ENCODE measurements around the gene SCN9A. TPM values are rescaled to one million over a fixed set of nuclear protein-coding genes. Genes with fewer than 3 reads are reported as not detected.
"Not testable (repeated sequence)": the region's sequence is repeated elsewhere in the genome, so short reads cannot be mapped to it uniquely, and the experiment has no call there.

Gene SCN9A
- polyA plus RNA-seq, 1 donor from 2014 or later, result not detected

GRCh38 chr2:166224197-166224596 is 151.5 kb downstream of the SCN9A start:
- Mint-ChIP-seq H3K4me1 (no peaks in the 10 kb centered on the region), H3K27ac (no peak overlapping the region), H3K9me3 (peaks cover 0 to 4% (median 1%) of the 10 kb centered on the region in 3 donors), H3K36me3 (no peaks in the 10 kb centered on the region), H3K27me3 (no peaks in the 10 kb centered on the region), H3K4me3 (no peak overlapping the region)

DNA sequence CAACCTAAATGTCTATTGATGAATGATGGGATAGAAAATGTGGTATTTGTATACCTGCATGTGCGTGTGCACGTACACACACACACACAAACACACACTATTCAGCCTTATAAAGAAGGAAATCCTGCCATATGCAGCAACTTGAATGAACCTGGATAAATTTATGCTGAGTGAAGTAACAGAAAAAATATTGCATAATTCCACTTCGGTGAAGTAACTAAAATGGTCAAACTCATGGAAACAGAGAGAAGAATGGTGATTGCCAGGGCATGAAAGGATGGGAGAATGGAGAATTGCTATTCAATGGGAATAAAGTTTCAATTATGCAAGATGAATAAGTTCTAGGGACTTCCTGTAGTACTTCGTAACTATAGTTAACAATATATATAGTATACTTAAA is 152.4 kb downstream of the SCN9A start:
- no peak overlapping the region for H3K27ac Mint-ChIP-seq
- H3K4me1 Mint-ChIP-seq, result no peaks in the 10 kb centered on the region
- no peaks in the 10 kb centered on the region for H3K27me3 Mint-ChIP-seq
- H3K36me3 Mint-ChIP-seq, result no peaks in the 10 kb centered on the region
- peaks cover 0 to 4% (median 1%) of the 10 kb centered on the region in 3 donors for H3K9me3 Mint-ChIP-seq
- H3K4me3 Mint-ChIP-seq, result no peak overlapping the region

DNA sequence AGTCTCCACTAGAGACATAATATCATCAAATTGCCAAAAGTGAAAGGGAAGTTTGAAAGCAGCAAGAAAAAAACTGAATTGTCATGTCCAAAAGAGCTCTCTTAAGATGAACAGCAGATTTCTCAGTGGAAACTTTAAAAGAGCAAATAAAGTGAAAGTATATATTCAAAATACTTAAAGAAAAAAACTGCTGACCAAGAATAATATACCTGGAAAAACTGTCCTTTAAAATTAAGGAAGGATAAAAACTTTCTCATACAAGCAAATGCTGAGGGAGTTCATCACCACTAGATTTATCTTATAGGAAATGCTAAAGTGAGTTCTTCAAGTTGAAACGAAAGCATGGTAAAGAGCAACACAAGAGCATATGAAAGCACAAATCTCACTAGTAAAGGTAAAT is 164.7 kb downstream of the SCN9A start:
- H3K27ac Mint-ChIP-seq, result no peak overlapping the region
- H3K4me1 Mint-ChIP-seq, result no peaks in the 10 kb centered on the region
- H3K36me3 Mint-ChIP-seq, result no peaks in the 10 kb centered on the region
- H3K4me3 Mint-ChIP-seq, result no peak overlapping the region
- H3K9me3 Mint-ChIP-seq, result peaks cover 1 to 23% (median 12%) of the 10 kb centered on the region in 3 donors
- H3K27me3 Mint-ChIP-seq, result no peaks in the 10 kb centered on the region

DNA sequence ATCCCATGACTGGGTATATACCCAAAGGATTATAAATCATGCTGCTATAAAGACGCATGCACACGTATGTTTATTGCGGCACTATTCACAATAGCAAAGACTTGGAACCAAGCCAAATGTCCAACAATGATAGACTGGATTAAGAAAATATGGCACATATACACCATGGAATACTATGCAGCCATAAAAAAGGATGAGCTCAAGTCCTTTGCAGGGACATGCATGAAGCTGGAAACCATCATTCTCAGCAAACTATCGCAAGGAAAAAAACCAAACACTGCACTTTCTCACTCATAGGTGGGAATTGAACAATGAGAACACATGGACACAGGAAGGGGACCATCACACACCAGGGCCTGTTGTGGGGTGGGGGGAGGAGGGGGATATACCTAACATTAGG is 165.8 kb downstream of the SCN9A start:
- H3K27me3 Mint-ChIP-seq, H3K36me3 Mint-ChIP-seq, H3K4me1 Mint-ChIP-seq, H3K27ac Mint-ChIP-seq: not testable (repeated sequence)
- Mint-ChIP-seq H3K4me3 (peak overlapping the region in 1 of 4 donors; percentile 45), H3K9me3 (peaks cover 1 to 20% (median 16%) of the 10 kb centered on the region in 3 donors)

- H3K9me3 Mint-ChIP-seq, result peaks cover 1 to 20% (median 16%) of the 10 kb centered on the region in 3 donors
- H3K27ac Mint-ChIP-seq, H3K36me3 Mint-ChIP-seq, H3K4me1 Mint-ChIP-seq, H3K4me3 Mint-ChIP-seq, H3K27me3 Mint-ChIP-seq: not testable (repeated sequence)
Measured at GRCh38 chr2:166209367-166209766, 166.4 kb downstream of the SCN9A start.

GRCh38 chr2:166206153-166206552 is 169.6 kb downstream of the SCN9A start:
- not testable (repeated sequence) for H3K4me1 Mint-ChIP-seq, H3K4me3 Mint-ChIP-seq, H3K36me3 Mint-ChIP-seq, H3K27ac Mint-ChIP-seq, H3K27me3 Mint-ChIP-seq
- H3K9me3 Mint-ChIP-seq, result peaks cover 1 to 15% (median 13%) of the 10 kb centered on the region in 3 donors

DNA sequence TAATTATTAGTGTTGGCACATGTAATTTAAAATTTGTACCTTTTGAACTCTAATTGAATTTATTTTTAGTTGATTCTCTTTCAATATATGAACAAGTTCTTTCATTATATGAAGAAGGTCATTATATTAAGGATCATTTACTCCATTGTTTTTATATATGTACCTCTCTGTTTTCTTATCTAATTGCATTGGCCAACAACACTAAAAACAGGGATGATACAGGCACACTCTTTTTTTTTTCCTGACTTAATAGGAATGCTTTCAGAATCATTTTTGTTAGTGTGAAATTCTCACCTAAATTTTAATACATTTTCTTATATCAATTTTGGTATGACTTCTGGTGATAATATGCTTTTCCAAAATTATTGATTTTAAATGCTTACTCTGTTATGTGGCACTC is 173.0 kb downstream of the SCN9A start:
- Mint-ChIP-seq H3K4me1 (no peaks in the 10 kb centered on the region), H3K36me3 (peaks cover 1% of the 10 kb centered on the region), H3K27me3 (no peaks in the 10 kb centered on the region), H3K9me3 (peaks cover 0 to 7% (median 3%) of the 10 kb centered on the region in 3 donors), H3K27ac (no peak overlapping the region), H3K4me3 (peak overlapping the region in 1 of 4 donors; percentile 5)

DNA sequence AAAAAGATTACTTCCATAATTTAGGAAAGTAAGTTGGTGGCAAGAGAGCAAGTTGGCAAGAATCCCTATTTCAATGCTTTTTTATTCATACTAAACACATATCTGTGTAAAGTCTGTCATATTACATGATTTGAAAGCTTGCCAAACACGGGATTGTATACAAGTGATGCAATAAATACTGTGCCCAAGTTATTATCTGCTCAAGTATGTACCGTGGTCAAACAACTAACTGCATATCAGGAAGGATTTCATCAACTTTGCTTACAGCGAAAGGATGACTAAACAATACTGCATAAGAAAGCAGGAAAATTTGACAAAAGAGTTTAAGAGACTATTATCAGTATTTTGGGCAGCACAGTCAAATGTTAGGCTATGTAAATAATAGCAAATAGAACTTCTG is 178.3 kb downstream of the SCN9A start:
- Mint-ChIP-seq H3K4me3 (no peak overlapping the region), H3K27ac (no peak overlapping the region), H3K36me3 (no peaks in the 10 kb centered on the region), H3K27me3 (no peaks in the 10 kb centered on the region), H3K4me1 (no peaks in the 10 kb centered on the region), H3K9me3 (peaks cover 0 to 3% (median 0%) of the 10 kb centered on the region in 3 donors)

GRCh38 chr2:166193407-166193806 is 182.3 kb downstream of the SCN9A start:
- H3K4me1 Mint-ChIP-seq, result no peaks in the 10 kb centered on the region
- H3K4me3 Mint-ChIP-seq, result no peak overlapping the region
- H3K9me3 Mint-ChIP-seq, result no peaks in the 10 kb centered on the region
- no peaks in the 10 kb centered on the region for H3K36me3 Mint-ChIP-seq
- no peaks in the 10 kb centered on the region for H3K27me3 Mint-ChIP-seq
- H3K27ac Mint-ChIP-seq, result no peak overlapping the region

GRCh38 chr2:166188084-166188483 is 187.7 kb downstream of the SCN9A start:
- Mint-ChIP-seq H3K4me1 (peaks cover 0 to 2% (median 0%) of the 10 kb centered on the region in 3 donors), H3K27ac (no peak overlapping the region), H3K9me3 (peaks cover 0 to 2% (median 0%) of the 10 kb centered on the region in 3 donors), H3K27me3 (no peaks in the 10 kb centered on the region), H3K4me3 (no peak overlapping the region), H3K36me3 (no peaks in the 10 kb centered on the region)

DNA sequence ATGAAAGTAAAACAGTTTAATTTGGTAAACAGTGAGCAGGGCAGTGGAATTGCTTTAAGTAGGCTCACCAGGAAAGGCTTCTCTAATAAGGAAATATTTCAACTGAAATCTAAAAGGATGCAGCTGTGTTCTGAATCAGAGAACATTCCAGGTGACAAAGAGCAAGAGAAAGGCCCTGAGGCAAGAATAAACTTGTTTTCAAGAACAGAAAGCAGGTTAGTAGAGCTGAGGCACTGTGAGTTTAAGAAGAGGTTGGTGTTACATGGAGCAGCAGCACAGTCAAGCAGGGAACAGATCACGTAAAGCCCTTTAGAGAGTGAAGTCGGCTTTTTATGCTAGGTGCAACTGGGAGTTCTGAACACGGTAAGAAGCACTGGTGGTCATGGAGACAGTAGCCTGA is 191.0 kb downstream of the SCN9A start:
- Mint-ChIP-seq H3K4me3 (no peak overlapping the region), H3K27ac (no peak overlapping the region), H3K36me3 (no peaks in the 10 kb centered on the region), H3K27me3 (no peaks in the 10 kb centered on the region), H3K9me3 (peaks cover 0 to 2% (median 0%) of the 10 kb centered on the region in 3 donors), H3K4me1 (peaks cover 0 to 2% (median 0%) of the 10 kb centered on the region in 3 donors)

- peaks cover 0 to 2% (median 0%) of the 10 kb centered on the region in 3 donors for H3K4me1 Mint-ChIP-seq
- H3K4me3 Mint-ChIP-seq, result no peak overlapping the region
- H3K27me3 Mint-ChIP-seq, result no peaks in the 10 kb centered on the region
- no peak overlapping the region for H3K27ac Mint-ChIP-seq
- no peaks in the 10 kb centered on the region for H3K9me3 Mint-ChIP-seq
- H3K36me3 Mint-ChIP-seq, result no peaks in the 10 kb centered on the region
Measured at GRCh38 chr2:166181813-166182154, 194.0 kb downstream of the SCN9A start.

DNA sequence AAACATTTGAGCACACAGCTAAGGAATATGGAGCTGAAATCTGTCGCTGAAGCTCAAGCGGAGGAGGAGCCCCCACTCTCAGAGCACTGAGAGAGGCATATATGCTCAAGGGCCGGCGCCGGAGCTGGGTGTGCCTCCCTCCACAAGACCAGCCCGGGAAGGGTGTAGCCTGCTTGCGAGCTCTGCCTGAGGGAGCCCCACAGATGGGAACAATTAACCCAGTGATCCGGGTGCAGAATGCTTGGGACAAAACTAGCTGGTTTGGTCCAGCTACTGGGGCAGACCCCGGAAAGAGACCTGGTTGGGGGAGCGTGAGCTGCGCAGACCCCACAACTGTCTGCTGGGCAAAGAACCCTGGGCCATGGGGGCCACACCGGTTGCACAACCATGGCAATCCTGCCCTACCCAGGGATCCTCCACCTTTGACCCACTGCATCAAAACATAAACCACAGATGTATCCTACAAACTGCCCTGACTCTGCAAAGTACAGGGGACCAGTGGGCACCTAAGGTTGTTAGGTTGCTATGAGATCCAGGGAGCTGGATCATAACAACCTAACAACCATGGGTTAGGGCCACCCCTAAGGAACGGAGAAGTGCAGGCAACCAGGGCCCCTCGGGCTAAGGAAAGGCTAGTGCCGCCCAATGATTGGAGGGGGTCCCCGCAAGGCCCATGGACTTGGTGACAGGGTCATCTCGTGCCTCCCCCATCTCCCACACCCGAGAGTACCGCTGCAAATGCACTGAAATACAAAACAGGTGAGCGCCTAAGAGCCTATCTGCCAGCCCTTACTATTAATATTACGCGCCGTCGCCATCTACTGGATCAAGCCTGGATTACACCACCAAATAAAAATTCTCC is 194.6 kb downstream of the SCN9A start:
- H3K36me3 Mint-ChIP-seq, result no peaks in the 10 kb centered on the region
- peaks cover 0 to 2% (median 0%) of the 10 kb centered on the region in 3 donors for H3K4me1 Mint-ChIP-seq
- no peaks in the 10 kb centered on the region for H3K27me3 Mint-ChIP-seq
- no peak overlapping the region for H3K4me3 Mint-ChIP-seq
- H3K9me3 Mint-ChIP-seq, result no peaks in the 10 kb centered on the region
- H3K27ac Mint-ChIP-seq, result no peak overlapping the region

DNA sequence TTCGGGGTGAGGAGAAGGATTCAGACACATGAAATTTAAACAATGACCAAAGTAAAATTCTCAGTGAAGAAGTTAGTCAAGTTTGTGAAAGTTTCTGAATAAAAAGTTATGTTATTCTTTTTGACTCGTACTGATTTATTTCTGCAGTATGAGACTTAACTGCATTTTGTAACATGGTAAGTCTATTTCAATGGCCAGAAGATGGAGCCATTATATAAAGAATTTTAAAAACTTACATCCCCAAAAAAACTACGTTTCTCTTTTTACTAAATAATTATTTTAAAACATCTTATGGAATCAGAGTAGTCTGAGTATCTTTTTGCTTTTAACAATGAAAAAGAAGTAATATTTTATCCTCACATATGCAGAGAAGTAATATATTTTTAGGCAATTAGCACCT is 196.5 kb downstream of the SCN9A start:
- H3K36me3 Mint-ChIP-seq, result no peaks in the 10 kb centered on the region
- no peaks in the 10 kb centered on the region for H3K27me3 Mint-ChIP-seq
- no peaks in the 10 kb centered on the region for H3K9me3 Mint-ChIP-seq
- H3K4me3 Mint-ChIP-seq, result no peak overlapping the region
- H3K4me1 Mint-ChIP-seq, result peaks cover 0 to 2% (median 0%) of the 10 kb centered on the region in 3 donors
- H3K27ac Mint-ChIP-seq, result no peak overlapping the region

DNA sequence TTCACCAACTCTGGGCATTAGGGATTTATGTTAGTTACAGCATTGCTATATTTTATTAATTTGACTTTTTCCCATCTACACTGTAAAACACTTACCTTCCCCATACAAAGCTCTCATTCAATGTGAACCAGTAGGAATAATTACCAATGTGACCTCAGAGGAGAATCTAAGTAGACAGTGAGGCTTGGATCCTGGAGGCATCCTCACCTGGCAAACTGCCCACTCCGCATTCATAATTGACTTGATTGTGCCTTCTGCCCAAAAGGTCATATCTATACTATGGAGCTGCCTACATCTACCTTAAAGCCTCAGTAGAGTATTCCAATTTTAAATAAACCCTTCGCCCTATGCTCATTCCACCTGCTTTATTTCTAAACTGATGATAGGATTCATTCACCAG is 202.5 kb downstream of the SCN9A start:
- Mint-ChIP-seq H3K4me3 (no peak overlapping the region), H3K9me3 (no peaks in the 10 kb centered on the region), H3K36me3 (no peaks in the 10 kb centered on the region), H3K27me3 (peaks cover 1% of the 10 kb centered on the region), H3K4me1 (no peaks in the 10 kb centered on the region), H3K27ac (no peak overlapping the region)

DNA sequence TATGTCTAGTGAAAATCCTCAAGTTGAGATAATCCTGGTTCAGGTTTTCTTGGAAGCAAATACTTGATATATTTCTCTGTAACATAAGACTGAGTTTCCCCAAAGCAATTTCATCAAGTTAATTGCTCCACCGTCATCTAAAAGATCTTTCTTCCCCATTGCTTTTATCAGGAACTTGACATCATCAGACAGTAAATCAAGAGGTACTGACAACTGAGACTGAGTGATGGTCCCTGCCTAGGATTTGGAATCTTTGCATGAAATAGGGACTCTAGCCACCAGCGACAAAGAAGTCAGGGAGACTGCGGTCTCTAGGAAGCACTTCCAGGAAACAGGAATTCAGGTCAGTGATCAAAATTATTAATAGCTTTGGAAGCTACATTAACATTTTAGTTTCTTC is 204.5 kb downstream of the SCN9A start:
- no peak overlapping the region for H3K4me3 Mint-ChIP-seq
- H3K9me3 Mint-ChIP-seq, result no peaks in the 10 kb centered on the region
- no peaks in the 10 kb centered on the region for H3K36me3 Mint-ChIP-seq
- H3K4me1 Mint-ChIP-seq, result no peaks in the 10 kb centered on the region
- peaks cover 1% of the 10 kb centered on the region for H3K27me3 Mint-ChIP-seq
- no peak overlapping the region for H3K27ac Mint-ChIP-seq
